OCI-LY3 (cell line): Measurements from ENCODE around the gene ASCC3.

ENCODE experiments used
- CTCF ChIP-seq: fragments of 200-600, 300-600 bp; sonication (generic); IDR thresholded peaks from 2 replicates; pipeline ENCODE4 v1.5.1; 2014; ENCODE audit warnings: antibody characterized with exemption, low read length, low read depth
- EZH2phosphoT487 ChIP-seq: fragments of 200-600 bp; shearing (Covaris generic); IDR thresholded peaks from 2 replicates; pipeline ENCODE4 v1.6.1; 2018; ENCODE audit warnings: antibody characterized with exemption, mixed run types, low read depth

DNA sequence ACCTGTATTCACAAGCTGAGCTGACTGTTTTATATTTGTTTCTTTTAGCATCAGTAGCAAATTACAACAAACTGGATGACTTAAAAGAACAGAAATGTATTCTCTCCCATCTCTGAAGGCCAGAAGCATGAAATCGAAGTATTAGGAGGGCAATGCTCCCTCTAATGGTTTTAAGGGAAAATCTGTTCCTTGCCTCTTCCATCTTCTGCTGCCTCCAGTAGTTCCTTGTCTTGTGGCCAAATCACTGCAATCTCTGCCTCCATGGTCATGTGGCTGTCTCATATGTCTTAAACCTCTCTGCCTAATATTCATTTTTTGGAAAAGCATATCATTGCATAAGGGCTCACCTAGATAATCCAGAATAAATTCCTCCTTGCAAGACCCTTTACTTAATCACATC lies 25.2 kb upstream of the ASCC3 start:
- TF ChIP-seq CTCF = no peak
- TF ChIP-seq EZH2phosphoT487 = no peak
